Neural cell (in vitro differentiated cells): Measurements from ENCODE around the gene MAP3K1. TPM values are rescaled to one million over a fixed set of nuclear protein-coding genes. Genes with fewer than 3 reads are reported as not detected.

ENCODE experiments used
- H2AFZ ChIP-seq: fragments of 200-600, 300-800 bp; sonication (generic), shearing (Covaris generic); 2 replicates; pipeline ENCODE4 v1.6.0; 2014; ENCODE audit warnings: low read depth, mild to moderate bottlenecking, antibody characterized with exemption, low read length, moderate library complexity
- H3F3A ChIP-seq: fragments of 200-600 bp; shearing (Covaris generic); 2 replicates; pipeline ENCODE4 v1.6.1; 2016; ENCODE audit warnings: mild to moderate bottlenecking, moderate library complexity, mixed read lengths, antibody characterized with exemption, low read length; ENCODE audit not compliant: insufficient read depth, poor library complexity, severe bottlenecking
- H3K27ac ChIP-seq: fragments of 200-600, 300-800 bp; sonication (generic), shearing (Covaris generic); 2 replicates; pipeline ENCODE4 v1.5.1; 2014; ENCODE audit warnings: mild to moderate bottlenecking, low read length, moderate library complexity
- H3K27me3 ChIP-seq: fragments of 300-800, 200-600 bp; sonication (generic), shearing (Covaris generic); 2 replicates; pipeline ENCODE4 v1.6.0; 2014; ENCODE audit warnings: mild to moderate bottlenecking, low read depth, low read length, moderate library complexity; ENCODE audit not compliant: insufficient read depth
- H3K36me3 ChIP-seq: fragments of 300-800, 200-600 bp; sonication (generic), shearing (Covaris generic); 2 replicates; pipeline ENCODE4 v1.5.1; 2014; ENCODE audit warnings: mild to moderate bottlenecking, antibody characterized with exemption, low read length, moderate library complexity; ENCODE audit not compliant: insufficient read depth
- H3K4me2 ChIP-seq: fragments of 300-800, 200-600 bp; sonication (generic), shearing (Covaris generic); 2 replicates; pipeline ENCODE4 v1.6.0; 2014; ENCODE audit warnings: mild to moderate bottlenecking, low read length
- H3K4me3 ChIP-seq: fragments of 300-800, 200-600 bp; sonication (generic), shearing (Covaris generic); 2 replicates; pipeline ENCODE4 v1.5.1; 2014; ENCODE audit warnings: mild to moderate bottlenecking, low read length, moderate library complexity
- H3K79me2 ChIP-seq: fragments of 200-600 bp; shearing (Covaris generic); replicated peaks from 2 replicates; pipeline ENCODE4 v1.6.0; 2014; ENCODE audit warnings: mild to moderate bottlenecking, low read length, moderate library complexity; ENCODE audit not compliant: insufficient read depth
- H3K9ac ChIP-seq: fragments of 300-800, 200-600 bp; sonication (generic), shearing (Covaris generic); 2 replicates; pipeline ENCODE4 v1.6.1; 2016; ENCODE audit warnings: mild to moderate bottlenecking, low read length, mixed read lengths
- H3K9me2 ChIP-seq: fragments of 200-600 bp; shearing (Covaris generic); 2 replicates; pipeline ENCODE4 v1.6.1; 2016; ENCODE audit warnings: mild to moderate bottlenecking, low read length, mixed read lengths; ENCODE audit not compliant: insufficient read depth
- H3K9me3 ChIP-seq: fragments of 200-600, 300-800 bp; sonication (generic), shearing (Covaris generic); 2 replicates; pipeline ENCODE4 v1.6.1; 2016; ENCODE audit warnings: mild to moderate bottlenecking, mixed run types, low read length, moderate library complexity, mixed read lengths
- H4K20me1 ChIP-seq: fragments of 200-600 bp; shearing (Covaris generic); 2 replicates; pipeline ENCODE4 v1.6.1; 2016; ENCODE audit warnings: mild to moderate bottlenecking, mixed run types; ENCODE audit not compliant: insufficient read depth
- CTCF ChIP-seq: fragments of 450-650 bp; IDR thresholded peaks from 2 replicates; pipeline ENCODE4 v1.5.1; 2014; ENCODE audit warnings: antibody characterized with exemption, mild to moderate bottlenecking, moderate library complexity; ENCODE audit not compliant: poor library complexity, severe bottlenecking
- EP300 ChIP-seq: fragments of 450-650 bp; conservative IDR thresholded peaks from 2 replicates; pipeline ENCODE4 v1.6.1; 2014; ENCODE audit warnings: antibody characterized with exemption, mild to moderate bottlenecking, moderate library complexity; ENCODE audit not compliant: poor library complexity, severe bottlenecking
- EZH2 ChIP-seq: fragments of 200-600, 300-800 bp; shearing (Covaris generic), sonication (generic); IDR thresholded peaks from 2 replicates; pipeline ENCODE4 v1.6.1; 2014; ENCODE audit warnings: antibody characterized with exemption, low read length, borderline replicate concordance, mild to moderate bottlenecking; ENCODE audit not compliant: insufficient read depth, poor library complexity, severe bottlenecking
- MXI1 ChIP-seq: fragments of 450-650 bp; conservative IDR thresholded peaks from 2 replicates; pipeline ENCODE4 v1.6.1; 2014; ENCODE audit warnings: antibody characterized with exemption, mild to moderate bottlenecking; ENCODE audit not compliant: poor library complexity, severe bottlenecking
- POLR2AphosphoS5 ChIP-seq: IDR thresholded peaks from 2 replicates; pipeline ENCODE4 v1.6.1; 2012
- RAD21 ChIP-seq: fragments of 450-650 bp; conservative IDR thresholded peaks from 2 replicates; pipeline ENCODE4 v1.6.1; 2014; ENCODE audit warnings: antibody characterized with exemption, mild to moderate bottlenecking, moderate library complexity
- REST ChIP-seq: IDR thresholded peaks from 2 replicates; pipeline ENCODE4 v1.6.1; 2012; ENCODE audit warnings: borderline replicate concordance
- SMC3 ChIP-seq: fragments of 450-650 bp; conservative IDR thresholded peaks from 2 replicates; pipeline ENCODE4 v1.6.1; 2014; ENCODE audit warnings: antibody characterized with exemption, mild to moderate bottlenecking, moderate library complexity; ENCODE audit not compliant: poor library complexity
- TAF1 ChIP-seq: IDR thresholded peaks from 2 replicates; pipeline ENCODE4 v1.6.1; 2012; ENCODE audit warnings: low read depth
- polyA plus RNA-seq: library from polyadenylated mRNA; depleted of rRNA; stranded (reverse); fragments of >200 nt; gene quantifications from 2 replicates; pipeline ENCODE4 v1.2.3, GENCODE V29; 2014

MAP3K1 gene
- polyA plus RNA-seq, 1 donor from 2014 or later = 26.4 TPM

GRCh38 chr5:56851258-56851941 is 36.1 kb downstream of the MAP3K1 start:
- Histone ChIP-seq H4K20me1 (no peaks in the 10 kb centered on the region), H3K4me2 (no peak overlapping the region)

More at GRCh38 chr5:56851258-56851941, 36.1 kb downstream of the MAP3K1 start:
- Histone ChIP-seq H3K27me3 (no peaks in the 10 kb centered on the region), H3K27ac (no peak overlapping the region), H2AFZ (no peak overlapping the region), H3K4me3 (no peak overlapping the region), H3F3A (no peaks in the 10 kb centered on the region), H3K9me2 (no peaks in the 10 kb centered on the region), H3K36me3 (no peaks in the 10 kb centered on the region), H3K79me2 (peaks cover 18% of the 10 kb centered on the region), H3K9ac (no peak overlapping the region), H3K9me3 (no peaks in the 10 kb centered on the region)
- no peak for TF ChIP-seq SMC3
- no peak for TF ChIP-seq CTCF
- no peak for TF ChIP-seq EP300
- TF ChIP-seq REST = no peak
- no peak for TF ChIP-seq EZH2
- no peak for TF ChIP-seq MXI1
- TF ChIP-seq POLR2AphosphoS5 = no peak
- TF ChIP-seq TAF1 = no peak
- TF ChIP-seq RAD21 = no peak
